Sigmoid colon (tissue), 7 donors: ENCODE measurements around the gene ECE2. TPM values are rescaled to one million over a fixed set of nuclear protein-coding genes. Genes with fewer than 3 reads are reported as not detected.

Experiments used
- DNase-seq: peaks from one replicate; pipeline ENCODE4 v3.0.0-alpha.2; 2019
- H3K27ac ChIP-seq, 4 donors: fragments of 200-600 bp; sonication (generic); one replicate each; pipeline ENCODE4 v1.5.1; 2016 to 2019; ENCODE audit warnings: mild to moderate bottlenecking in 1 of 4
- H3K27me3 ChIP-seq, 3 donors: fragments of 200-600 bp; sonication (generic); one replicate each; pipeline ENCODE4 v1.5.1; 2019; ENCODE audit warnings: mild to moderate bottlenecking in 1 of 3
- H3K36me3 ChIP-seq, 4 donors: fragments of 200-600 bp; sonication (generic); one replicate each; pipeline ENCODE4 v1.5.1; 2016 to 2019
- H3K4me1 ChIP-seq, 4 donors: fragments of 200-600 bp; sonication (generic); one replicate each; pipeline ENCODE4 v1.5.1; 2017 to 2019
- H3K4me3 ChIP-seq, 4 donors: fragments of 200-600 bp; sonication (generic); one replicate each; pipeline ENCODE4 v1.5.1; 2017 to 2019; ENCODE audit warnings: mild to moderate bottlenecking in 2 of 4, moderate library complexity in 1 of 4
- H3K9me3 ChIP-seq, 4 donors: fragments of 200-600 bp in 3 of 4; sonication (generic) in 3 of 4; one replicate each; pipeline versions ENCODE4 v1.5.1 to v1.6.1; 2013 to 2019
- EP300 ChIP-seq, 4 donors: sonication (generic); formaldehyde crosslinking; IDR thresholded peaks; one replicate each; pipeline ENCODE4 v1.6.1; 2017; ENCODE audit warnings: antibody characterized with exemption in 4 of 4
- POLR2A ChIP-seq, 2 donors: fragments of 450-650 bp; IDR thresholded peaks; one replicate each; pipeline ENCODE4 v1.6.1; 2016; ENCODE audit warnings: antibody characterized with exemption in 2 of 2, mild to moderate bottlenecking in 2 of 2, moderate library complexity in 2 of 2
- POLR2AphosphoS5 ChIP-seq, 4 donors: sonication (generic); formaldehyde crosslinking; IDR thresholded peaks; one replicate each; pipeline ENCODE4 v1.6.1; 2017; ENCODE audit warnings: antibody characterized with exemption in 4 of 4
- WGBS, 2 donors: extraction: QIAGEN DNeasy Blood & Tissue Kit; methylation state at CpG; one replicate each; pipeline ENCODE4 v1.1.7; 2013; 5-methylcytosine and 5-hydroxymethylcytosine counted together
- intact Hi-C: fragments of 100-400 bp; cut with DNase I; formaldehyde crosslinking; loops from one replicate; pipeline ENCODE4 v1.15.1; 2023
- polyA plus RNA-seq, 3 donors: library from polyadenylated mRNA; stranded (reverse); fragments of 200-250 nt; gene quantifications; one replicate each; pipeline ENCODE4 v1.2.3, GENCODE V29; 2013
- total RNA-seq, 4 donors: library from RNA; depleted of rRNA; stranded (reverse); fragments of >200 nt; gene quantifications; one replicate each; pipeline ENCODE4 v1.1.0, GENCODE V29; 2016
- TF ChIP-seq, protein P1 (sequence below), 4 experiments: fragments of 450-650 bp in 3 of 4; fragments of 200-600 bp in 1 of 4; IDR thresholded peaks; one replicate each; pipeline ENCODE4 v1.5.1; 2016 to 2019; ENCODE audit warnings: antibody characterized with exemption in 4 of 4, mild to moderate bottlenecking in 3 of 4, moderate library complexity in 2 of 4
- donor health status: healthy with polysubstance abuse.
- donor health status: Bipolar disorder and iron deficiency.
- donor health status: healthy.

The ECE2 gene
- total and polyA plus RNA-seq, 7 donors: 0.49 to 2.9 (median 1.1) TPM; not detected in 2

DNA sequence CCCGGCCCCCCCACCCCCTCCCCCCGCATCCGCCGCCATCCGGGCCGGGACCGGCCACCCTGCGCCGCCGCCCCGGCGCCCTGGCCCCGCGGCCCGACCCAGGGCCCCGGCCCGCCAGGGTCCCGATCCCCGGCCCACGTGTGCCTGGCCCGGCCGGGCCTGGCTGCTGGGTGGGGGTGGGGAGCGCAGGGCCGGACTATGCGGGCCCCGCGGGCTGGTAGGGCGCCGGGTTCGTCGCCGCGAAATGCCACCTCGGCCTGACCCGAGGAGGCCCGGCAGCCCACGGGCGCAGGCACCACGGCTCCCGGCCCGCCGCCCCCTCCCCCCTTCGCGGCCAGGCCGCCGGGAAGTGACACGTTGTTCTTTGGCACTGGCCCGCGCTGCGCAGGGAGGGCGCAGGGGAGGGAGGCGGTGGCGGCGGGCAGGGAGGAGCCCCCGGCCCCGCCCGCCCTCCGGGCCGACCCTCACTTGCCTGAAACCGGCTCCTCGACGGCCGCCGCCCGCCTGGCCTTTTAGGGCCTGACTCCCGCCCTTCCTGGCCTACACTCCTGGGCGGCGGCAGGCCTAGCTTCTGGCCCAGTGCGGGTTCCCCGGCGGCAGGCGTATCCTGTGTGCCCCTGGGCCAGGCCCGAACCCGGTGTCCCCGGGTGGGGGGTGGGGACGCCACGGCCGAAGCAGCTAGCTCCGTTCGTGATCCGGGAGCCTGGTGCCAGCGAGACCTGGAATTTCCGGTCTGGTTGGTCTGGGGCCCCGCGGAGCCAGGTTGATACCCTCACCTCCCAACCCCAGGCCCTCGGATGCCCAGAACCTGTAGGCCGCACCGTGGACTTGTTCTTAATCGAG, 39.1 kb downstream of the ECE2 start:
- WGBS, 2 donors: 1% methylated on average over 89 of the region's 89 CpGs
- DNase-seq: peak; percentile 94
- H3K4me1 ChIP-seq: peaks cover 0 to 51% (median 45%) of the 10 kb centered on the region in 4 donors
- no peaks in the 10 kb centered on the region for H3K27me3 ChIP-seq
- H3K9me3 ChIP-seq: no peaks in the 10 kb centered on the region
- intact Hi-C loops: loop anchor here (1.0 to 2.0 kb wide), 2 partner anchors 22 to 48 kb away; partner anchors contain the start of gene FAM131A
- peak in 1 of 4 donors; percentile 66 for TF ChIP-seq EP300 (IDR thresholded peaks at IDR 0.05)
- TF ChIP-seq, protein P1, sequence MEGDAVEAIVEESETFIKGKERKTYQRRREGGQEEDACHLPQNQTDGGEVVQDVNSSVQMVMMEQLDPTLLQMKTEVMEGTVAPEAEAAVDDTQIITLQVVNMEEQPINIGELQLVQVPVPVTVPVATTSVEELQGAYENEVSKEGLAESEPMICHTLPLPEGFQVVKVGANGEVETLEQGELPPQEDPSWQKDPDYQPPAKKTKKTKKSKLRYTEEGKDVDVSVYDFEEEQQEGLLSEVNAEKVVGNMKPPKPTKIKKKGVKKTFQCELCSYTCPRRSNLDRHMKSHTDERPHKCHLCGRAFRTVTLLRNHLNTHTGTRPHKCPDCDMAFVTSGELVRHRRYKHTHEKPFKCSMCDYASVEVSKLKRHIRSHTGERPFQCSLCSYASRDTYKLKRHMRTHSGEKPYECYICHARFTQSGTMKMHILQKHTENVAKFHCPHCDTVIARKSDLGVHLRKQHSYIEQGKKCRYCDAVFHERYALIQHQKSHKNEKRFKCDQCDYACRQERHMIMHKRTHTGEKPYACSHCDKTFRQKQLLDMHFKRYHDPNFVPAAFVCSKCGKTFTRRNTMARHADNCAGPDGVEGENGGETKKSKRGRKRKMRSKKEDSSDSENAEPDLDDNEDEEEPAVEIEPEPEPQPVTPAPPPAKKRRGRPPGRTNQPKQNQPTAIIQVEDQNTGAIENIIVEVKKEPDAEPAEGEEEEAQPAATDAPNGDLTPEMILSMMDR (IDR thresholded peaks at IDR 0.05): no peak
- peak; percentile 27 to 42 for TF ChIP-seq POLR2A (IDR thresholded peaks at IDR 0.05)
- peak; percentile 52 to 84 (median 78) for TF ChIP-seq POLR2AphosphoS5 (IDR thresholded peaks at IDR 0.05)
- peak overlapping the region; percentile 68 to 93 (median 88) for H3K4me3 ChIP-seq
- peaks cover 0 to 24% (median 16%) of the 10 kb centered on the region in 4 donors for H3K36me3 ChIP-seq
- peak overlapping the region; percentile 98 to 99 (median 98) for H3K27ac ChIP-seq

DNA sequence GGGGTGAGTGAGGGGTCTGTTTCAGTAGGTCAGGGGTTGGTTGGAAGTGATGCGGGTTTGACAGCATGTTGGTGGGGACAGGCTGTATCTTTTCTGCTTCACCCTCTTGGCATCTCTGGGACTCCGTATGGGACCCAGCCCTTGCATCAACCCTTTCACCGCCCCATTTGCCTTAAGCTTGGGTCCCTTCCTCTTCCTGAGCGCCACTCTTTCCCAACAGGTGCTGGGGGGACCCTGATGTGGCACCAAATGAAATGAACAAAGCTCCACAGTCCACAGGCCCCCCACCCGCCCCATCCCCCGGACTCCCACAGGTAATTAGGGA, 39.7 kb downstream of the ECE2 start:
- Histone ChIP-seq H3K36me3 (peaks cover 0 to 27% (median 17%) of the 10 kb centered on the region in 4 donors), H3K4me3 (peak overlapping the region; percentile 68 to 93 (median 88)), H3K27me3 (no peaks in the 10 kb centered on the region), H3K4me1 (peaks cover 0 to 56% (median 49%) of the 10 kb centered on the region in 4 donors), H3K27ac (peak overlapping the region; percentile 98 to 99 (median 98)), H3K9me3 (no peaks in the 10 kb centered on the region)
- intact Hi-C loops: loop anchor here (2.0 kb wide), 1 partner anchor 47 kb away; no protein-coding TSS in a partner anchor
- no peak for DNase-seq
- no peak for TF ChIP-seq POLR2AphosphoS5 (IDR thresholded peaks at IDR 0.05)
- TF ChIP-seq, protein P1 (IDR thresholded peaks at IDR 0.05): no peak
- TF ChIP-seq POLR2A (IDR thresholded peaks at IDR 0.05): no peak
- TF ChIP-seq EP300 (IDR thresholded peaks at IDR 0.05): no peak
- 2 to 22% methylated on average over 6 of the region's 6 CpGs for WGBS, 2 donors

DNA sequence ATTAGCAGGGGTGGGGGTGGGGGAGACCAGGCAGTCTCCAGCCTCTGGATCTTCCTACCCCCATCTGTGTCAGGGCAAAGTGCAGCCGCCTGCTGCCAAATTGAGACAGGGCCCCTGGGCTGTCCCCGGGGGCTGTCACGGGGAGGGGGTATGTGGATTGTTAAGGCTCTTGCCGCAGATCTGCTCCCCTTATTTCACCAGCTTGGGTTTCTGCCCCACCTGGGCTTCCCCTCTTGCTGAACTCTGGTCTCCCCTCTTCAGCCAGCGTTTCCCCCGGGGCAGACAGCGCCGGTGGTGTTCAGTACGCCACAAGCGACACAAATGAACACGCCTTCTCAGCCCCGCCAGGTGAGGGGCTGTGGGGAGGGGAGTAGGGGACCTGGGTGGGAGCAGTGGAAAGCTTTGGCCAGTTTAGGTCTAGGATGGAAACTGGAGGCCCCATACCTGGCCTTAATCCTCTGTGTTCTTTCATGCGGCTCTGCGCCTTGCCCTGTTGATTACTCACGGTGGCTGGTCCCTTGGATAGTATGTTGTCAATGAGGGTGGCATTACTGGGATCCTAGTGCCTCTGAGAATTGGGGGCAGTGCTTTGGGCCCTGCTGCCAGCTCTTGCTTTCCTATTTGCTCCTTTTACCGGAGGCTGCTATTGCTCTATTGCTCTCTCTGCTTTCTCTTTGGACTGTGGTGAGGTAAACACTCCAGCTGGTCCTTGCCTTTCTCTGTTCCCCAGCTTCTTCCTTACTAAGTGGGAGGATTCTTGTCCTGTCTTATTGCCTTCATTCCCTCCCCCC, 40.2 kb downstream of the ECE2 start:
- H3K27ac ChIP-seq: peak overlapping the region; percentile 98 to 99 (median 98)
- H3K36me3 ChIP-seq: peaks cover 4 to 32% (median 22%) of the 10 kb centered on the region in 4 donors
- no peak for TF ChIP-seq POLR2AphosphoS5 (IDR thresholded peaks at IDR 0.05)
- TF ChIP-seq, protein P1 (IDR thresholded peaks at IDR 0.05): no peak
- TF ChIP-seq EP300 (IDR thresholded peaks at IDR 0.05): no peak
- TF ChIP-seq POLR2A (IDR thresholded peaks at IDR 0.05): no peak
- WGBS, 2 donors: 12 to 45% methylated on average over 16 of the region's 16 CpGs
- no peak for DNase-seq
- H3K4me3 ChIP-seq: peak overlapping the region; percentile 68 to 93 (median 88)
- no peaks in the 10 kb centered on the region for H3K27me3 ChIP-seq
- intact Hi-C loops: loop anchor here (2.0 kb wide), 1 partner anchor 47 kb away; no protein-coding TSS in a partner anchor
- no peaks in the 10 kb centered on the region for H3K9me3 ChIP-seq
- H3K4me1 ChIP-seq: peaks cover 0 to 62% (median 55%) of the 10 kb centered on the region in 4 donors

DNA sequence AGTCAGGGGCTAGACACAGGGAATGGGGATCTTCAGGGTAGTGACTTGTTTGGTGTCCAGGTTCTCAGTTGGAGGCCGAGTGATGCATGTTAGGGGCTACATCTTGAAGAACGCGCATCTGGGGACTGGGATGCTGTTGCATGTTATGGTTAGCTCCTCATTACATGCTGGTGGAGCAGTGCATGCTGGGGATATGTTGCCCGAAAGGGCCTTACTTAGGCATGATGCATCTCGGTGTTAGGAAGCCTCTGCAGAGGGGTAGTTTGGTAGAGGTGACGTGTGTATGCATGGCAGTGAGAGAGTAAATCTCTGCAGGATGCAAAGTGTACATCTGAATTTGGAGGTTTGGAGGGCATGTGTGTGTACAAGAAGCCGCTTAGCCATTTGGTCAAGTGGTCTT, 41.0 kb downstream of the ECE2 start:
- Histone ChIP-seq H3K27ac (peak overlapping the region; percentile 98 to 99 (median 98)), H3K4me1 (peaks cover 0 to 69% (median 62%) of the 10 kb centered on the region in 4 donors), H3K4me3 (peak overlapping the region in 3 of 4 donors; percentile 68 to 93 (median 82)), H3K36me3 (peaks cover 11 to 40% (median 29%) of the 10 kb centered on the region in 4 donors), H3K27me3 (no peaks in the 10 kb centered on the region), H3K9me3 (no peaks in the 10 kb centered on the region)
- WGBS, 2 donors: 84 to 86% methylated on average over 7 of the region's 7 CpGs
- TF ChIP-seq POLR2A (IDR thresholded peaks at IDR 0.05) (no peak), POLR2AphosphoS5 (IDR thresholded peaks at IDR 0.05) (no peak), EP300 (IDR thresholded peaks at IDR 0.05) (no peak)
- TF ChIP-seq, protein P1 (IDR thresholded peaks at IDR 0.05): no peak
- intact Hi-C loops: no loop called here
- DNase-seq: no peak
